Inflammatory macrophage treated with lipopolysaccharide for 1 hour (primary cell): ENCODE measurements around the gene ROR1.

Experiments used
- DNase-seq, 2 donors: peaks; one replicate each; pipeline ENCODE4 v3.0.0-alpha.2; 2020 to 2022

ROR1 gene

GRCh38 chr1:63773815-63774616, at the start of gene ROR1:
TSS of gene ROR1 (plus strand) at chr1:63774017.
- DNase-seq = peak; percentile 29 to 44

- no peak for DNase-seq
Observed at GRCh38 chr1:63724375-63724899, 49.4 kb upstream of the ROR1 start.

- no peak for DNase-seq
Observed at GRCh38 chr1:63728611-63729226, 45.1 kb upstream of the ROR1 start.

- no peak for DNase-seq
Observed at GRCh38 chr1:63729227-63729620, 44.6 kb upstream of the ROR1 start.

GRCh38 chr1:63730211-63730610, 43.6 kb upstream of the ROR1 start:
- no peak for DNase-seq

- peak in 1 of 2 donors; percentile 22 for DNase-seq
Observed at GRCh38 chr1:63731117-63732043, 42.4 kb upstream of the ROR1 start.

- no peak for DNase-seq
Observed at GRCh38 chr1:63732666-63733065, 41.2 kb upstream of the ROR1 start.

- DNase-seq = no peak
Observed at GRCh38 chr1:63738772-63739171, 35.0 kb upstream of the ROR1 start.

- no peak for DNase-seq
Observed at GRCh38 chr1:63739452-63739851, 34.4 kb upstream of the ROR1 start.

- DNase-seq = no peak
Observed at GRCh38 chr1:63740432-63740831, 33.4 kb upstream of the ROR1 start.

GRCh38 chr1:63742526-63742925, 31.3 kb upstream of the ROR1 start:
- DNase-seq = no peak

- no peak for DNase-seq
Observed at GRCh38 chr1:63743781-63744180, 30.0 kb upstream of the ROR1 start.

GRCh38 chr1:63746129-63746864, 27.5 kb upstream of the ROR1 start:
- peak; percentile 64 to 79 for DNase-seq

GRCh38 chr1:63747445-63747844, 26.4 kb upstream of the ROR1 start:
- DNase-seq = no peak

GRCh38 chr1:63748046-63748580, 25.7 kb upstream of the ROR1 start:
- no peak for DNase-seq

- DNase-seq = no peak
Observed at GRCh38 chr1:63748641-63749040, 25.2 kb upstream of the ROR1 start.

- DNase-seq = no peak
Observed at GRCh38 chr1:63750721-63751120, 23.1 kb upstream of the ROR1 start.

- DNase-seq = no peak
Observed at GRCh38 chr1:63752176-63752575, 21.6 kb upstream of the ROR1 start.

GRCh38 chr1:63753591-63753990, 20.2 kb upstream of the ROR1 start:
- no peak for DNase-seq

GRCh38 chr1:63756839-63757238, 17.0 kb upstream of the ROR1 start:
- DNase-seq = no peak

GRCh38 chr1:63757334-63757733, 16.5 kb upstream of the ROR1 start:
- DNase-seq = no peak

GRCh38 chr1:63758791-63759190, 15.0 kb upstream of the ROR1 start:
- no peak for DNase-seq
